GM21737 (cell line): ENCODE measurements around the gene SYF2.
"Not testable (repeated sequence)": the region's sequence is repeated elsewhere in the genome, so short reads cannot be mapped to it uniquely, and the experiment has no call there.

Source experiments
- ATAC-seq: cut with Tn5 transposase; IDR thresholded peaks from one replicate; pipeline ENCODE4 v1.9.1; 2021; ENCODE audit warnings: mild to moderate bottlenecking, moderate library complexity; ENCODE audit not compliant: unreplicated experiment

The SYF2 gene

DNA sequence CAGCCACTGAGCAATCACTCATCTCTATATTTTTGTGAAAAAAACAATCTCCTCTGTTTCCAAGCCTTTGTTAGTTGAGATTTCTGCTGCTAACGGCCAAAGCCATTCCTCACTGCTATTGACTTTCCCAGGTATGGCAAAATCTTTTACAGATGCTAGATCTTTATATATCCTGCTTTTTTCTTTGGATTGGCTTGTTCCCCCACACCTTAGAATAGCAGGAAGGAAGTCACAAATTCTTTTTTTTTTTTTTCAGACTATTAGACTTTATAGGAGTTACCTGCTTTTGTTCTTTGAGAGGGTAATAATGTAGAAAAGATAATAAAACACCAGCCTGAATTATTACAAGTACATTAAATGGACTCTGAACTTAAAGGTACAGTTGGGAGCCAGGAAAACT, 24.2 kb downstream of the SYF2 start:
- ATAC-seq: no peak

DNA sequence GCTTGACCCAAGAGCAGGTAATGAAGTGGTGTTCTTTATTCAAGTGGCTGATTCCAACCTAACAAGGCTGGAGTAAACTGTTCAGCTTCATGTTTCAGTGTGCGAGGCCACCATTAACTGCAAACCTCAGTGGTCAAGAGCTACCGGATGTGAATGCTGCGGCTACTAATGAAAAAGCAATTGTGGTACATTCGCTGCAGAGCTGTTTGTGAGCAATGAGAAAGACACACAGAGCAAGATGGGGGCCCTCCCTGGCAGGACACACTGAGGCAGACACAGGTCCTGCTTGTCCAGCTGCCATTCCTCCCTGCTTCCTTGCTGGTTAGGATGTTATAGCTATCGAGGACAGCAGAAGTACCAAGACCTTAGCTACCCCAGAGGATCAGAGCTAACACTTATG, 26.1 kb downstream of the SYF2 start:
- no peak for ATAC-seq

DNA sequence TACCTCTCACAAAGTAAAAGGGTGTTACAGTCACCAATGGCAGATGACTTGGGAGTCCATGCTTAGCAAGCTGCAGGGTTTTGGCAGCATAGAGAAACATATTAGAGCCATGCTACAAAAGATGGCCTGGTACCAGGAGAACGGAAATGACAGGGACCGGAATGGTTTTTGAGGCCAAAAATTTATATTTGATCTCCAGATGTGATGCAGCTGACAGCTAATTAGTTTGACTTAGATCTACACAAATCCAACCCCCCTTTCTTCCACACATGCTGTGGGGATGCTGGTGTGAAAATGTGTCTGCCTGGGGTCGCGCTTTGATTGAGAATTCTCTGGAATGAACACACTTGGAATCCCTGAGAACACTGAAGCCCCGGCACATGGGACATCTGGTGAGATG, 26.5 kb downstream of the SYF2 start:
- ATAC-seq: no peak

DNA sequence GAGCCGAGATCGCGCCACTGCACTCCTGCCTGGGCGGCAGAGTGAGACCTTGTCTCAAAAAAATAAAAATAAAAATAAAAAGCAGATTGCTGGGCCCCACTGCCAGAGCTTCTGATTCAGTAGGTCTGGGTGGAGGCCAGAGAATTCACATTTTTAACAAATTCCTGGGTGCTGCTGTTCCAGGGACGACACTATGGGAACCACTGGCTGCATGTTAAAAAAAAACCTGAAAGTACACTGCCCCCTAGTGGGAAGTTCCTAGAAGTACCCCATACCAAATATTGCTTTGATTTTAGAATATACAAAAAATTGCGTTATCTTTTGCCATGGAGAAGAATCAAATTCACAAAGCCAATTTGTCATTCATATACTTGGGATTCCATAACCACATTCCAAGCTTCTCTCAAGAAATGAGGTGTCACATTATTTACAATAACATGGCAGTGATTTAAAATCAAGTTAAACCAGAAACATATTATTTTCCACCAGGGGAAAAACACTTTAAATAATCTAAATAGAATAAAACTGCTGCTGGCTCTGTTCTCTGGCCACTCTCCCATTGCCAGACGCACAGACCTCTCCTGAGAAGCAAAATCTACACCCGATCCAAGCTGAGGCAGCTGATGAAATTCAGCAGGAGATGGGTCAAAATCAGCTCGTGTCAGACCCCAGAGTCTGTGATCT, 27.4 kb downstream of the SYF2 start:
- no peak for ATAC-seq

DNA sequence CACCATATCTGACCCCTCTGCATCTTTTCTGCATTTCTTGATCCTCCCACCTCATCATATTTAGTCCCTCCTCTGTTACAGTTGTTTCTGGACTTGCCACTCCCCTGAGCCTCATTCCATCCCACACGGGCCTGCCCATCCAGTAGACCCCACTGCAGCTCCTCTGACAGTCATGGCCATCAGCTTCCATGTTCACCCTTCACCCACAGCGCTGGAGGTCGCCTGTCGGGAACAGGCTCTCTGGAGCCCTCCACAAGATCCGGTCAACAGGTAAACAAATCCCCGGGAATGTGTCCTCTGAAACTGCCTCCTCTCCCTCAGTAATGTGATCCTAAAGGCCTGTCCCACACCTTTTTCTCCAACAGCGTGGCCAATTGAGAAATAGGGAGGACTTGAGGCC, 31.3 kb downstream of the SYF2 start:
- no peak for ATAC-seq

DNA sequence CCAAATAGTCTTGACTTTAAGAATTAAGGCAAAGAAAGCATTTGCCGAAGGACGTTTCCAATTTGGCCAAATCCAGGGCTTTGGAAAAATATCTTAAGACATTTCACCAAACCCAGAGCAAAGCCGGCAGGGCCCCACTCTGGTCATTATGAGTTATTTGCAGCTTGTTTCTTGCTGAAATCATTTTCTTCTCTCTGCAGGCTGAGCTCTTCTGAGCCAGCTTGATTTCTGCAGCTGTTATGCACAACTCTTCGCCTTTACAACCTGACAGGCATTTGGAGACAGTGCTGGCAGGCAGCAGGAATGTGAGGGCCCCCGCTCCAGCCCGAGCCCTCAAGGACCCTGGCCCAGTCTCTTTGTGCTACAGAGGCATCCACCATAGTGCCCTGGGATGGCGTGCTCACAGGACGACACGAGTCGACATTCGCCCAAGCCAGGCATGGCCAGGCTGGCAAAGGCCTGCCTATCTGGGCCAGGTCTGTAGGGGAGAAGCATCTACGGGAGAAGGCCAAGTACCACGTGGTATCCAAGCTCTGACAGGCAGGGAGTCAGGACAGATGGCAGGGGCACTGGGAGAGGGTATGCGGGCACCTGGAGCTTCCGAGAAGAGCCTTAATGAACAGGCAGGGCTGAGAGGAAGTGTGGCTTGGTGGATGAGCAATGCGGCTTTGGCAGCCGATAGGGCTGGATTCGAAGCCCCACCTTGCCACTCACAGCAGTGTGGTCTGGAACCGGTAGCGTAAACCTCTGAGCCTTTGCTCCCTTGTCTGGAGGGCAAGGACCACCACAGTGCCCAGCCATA, 32.3 kb downstream of the SYF2 start:
- no peak for ATAC-seq

DNA sequence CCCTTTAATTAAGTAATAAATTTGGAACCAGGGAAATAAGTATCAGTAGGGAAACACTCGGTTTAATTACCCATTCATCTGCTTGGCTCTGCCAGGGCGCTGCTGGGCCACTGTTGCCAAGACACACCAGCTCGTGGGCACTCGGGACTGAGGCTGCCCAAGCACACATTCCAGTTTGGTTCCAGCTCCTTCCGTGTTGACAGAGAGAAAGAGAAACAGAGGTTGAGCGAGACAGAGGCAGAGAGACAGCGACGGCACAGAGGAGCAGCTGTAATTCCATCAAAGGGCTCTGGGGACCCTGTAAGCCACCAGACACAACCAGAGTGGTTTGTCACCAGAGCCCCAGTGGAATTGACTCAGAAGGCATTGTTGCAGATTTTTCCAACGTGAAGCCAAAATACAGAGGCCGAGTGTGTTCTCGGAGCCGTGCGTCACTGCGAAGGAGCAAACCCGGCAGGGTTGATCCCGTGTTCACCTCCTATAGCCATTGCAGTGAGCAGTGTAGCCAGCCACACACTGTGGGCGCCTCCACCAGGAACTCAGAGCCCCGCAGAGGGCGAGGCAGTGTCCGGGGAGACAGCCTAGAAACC, 33.5 kb downstream of the SYF2 start:
- no peak for ATAC-seq

DNA sequence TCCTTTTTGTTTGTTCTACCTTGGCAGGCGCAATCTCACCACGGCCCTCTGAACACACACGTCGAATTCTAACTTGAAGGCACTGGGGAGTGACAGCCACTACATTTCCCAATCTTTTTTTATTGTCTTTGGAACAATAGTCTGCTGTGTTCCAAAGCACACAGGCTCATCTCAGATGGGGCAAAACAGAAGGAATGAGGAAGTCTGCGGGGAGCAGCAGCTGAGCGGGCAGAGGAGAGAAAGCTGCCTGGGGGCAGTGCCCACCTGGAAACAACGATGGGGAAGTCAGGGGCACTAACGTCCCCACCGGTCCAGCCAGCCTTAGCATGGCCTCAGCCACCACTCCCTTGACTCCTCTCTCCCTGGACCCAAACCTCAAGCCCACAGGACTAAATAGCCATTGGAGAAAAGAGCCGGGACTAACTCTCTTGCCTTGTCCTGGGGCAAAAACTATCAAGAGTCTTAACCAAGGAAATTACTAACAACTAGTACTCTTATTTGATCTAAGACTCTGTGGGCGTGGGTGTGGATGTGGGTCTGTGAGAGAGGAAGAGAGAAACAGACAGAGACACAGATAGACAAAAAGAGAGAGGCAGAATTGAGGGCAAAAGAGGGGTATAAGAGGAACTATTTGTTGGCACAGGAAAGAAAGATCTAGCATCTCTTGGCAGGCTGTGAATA, 34.2 kb downstream of the SYF2 start:
- ATAC-seq: no peak

DNA sequence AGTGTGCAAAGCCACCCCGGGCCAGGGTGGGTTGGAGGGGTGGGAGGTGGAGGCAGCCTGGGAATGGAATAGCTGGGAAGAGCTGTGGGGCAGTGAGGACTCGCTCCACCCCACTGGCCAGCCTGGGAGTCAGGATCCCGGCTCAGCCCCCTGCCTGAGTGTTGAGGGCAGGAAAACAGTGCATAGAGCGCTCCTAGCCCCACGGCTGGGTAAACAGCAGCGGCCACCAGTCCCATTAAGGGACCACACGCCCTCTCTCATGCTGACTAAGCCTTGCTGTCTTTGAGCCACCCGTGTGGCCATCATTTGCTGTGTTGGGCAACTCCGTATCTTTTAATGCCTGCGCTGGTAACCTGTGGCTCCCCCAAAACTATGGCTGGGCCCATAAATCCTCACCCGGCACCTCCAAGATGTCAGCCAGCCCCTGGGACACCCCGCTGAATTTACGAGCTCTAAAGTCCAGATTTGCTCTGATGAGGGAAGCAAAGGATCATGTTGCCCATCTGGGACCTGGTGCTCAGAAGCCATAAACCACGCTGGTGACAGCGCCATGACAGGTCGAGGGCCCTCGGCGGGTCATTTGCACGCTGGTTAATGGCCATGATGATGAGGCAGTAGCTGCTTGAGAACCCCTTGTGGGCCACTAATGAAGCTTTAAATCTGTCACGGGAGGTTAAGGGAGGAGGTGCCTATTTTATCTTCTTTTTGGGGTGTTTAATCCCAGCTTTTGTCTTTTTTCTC, 34.9 kb downstream of the SYF2 start:
- ATAC-seq: no peak

DNA sequence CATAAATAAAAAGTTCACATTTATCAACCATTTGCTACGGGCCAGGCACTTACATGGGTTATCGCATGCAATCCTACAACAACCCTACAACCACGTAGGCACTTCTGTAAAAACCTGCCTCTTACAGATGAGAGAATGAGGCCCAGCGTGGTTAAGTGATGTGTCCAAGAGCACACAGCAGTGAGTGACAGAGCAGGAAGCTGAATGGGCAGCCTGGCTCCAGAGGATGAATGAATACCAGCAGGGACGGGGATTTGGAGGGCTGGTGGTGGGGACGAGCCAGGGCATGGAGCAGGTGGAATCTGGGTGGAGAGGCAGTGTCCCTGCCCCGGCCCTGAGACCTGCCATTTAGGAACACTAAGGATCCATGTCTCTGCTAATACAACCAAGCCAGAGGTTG, 35.5 kb downstream of the SYF2 start:
- ATAC-seq: no peak

DNA sequence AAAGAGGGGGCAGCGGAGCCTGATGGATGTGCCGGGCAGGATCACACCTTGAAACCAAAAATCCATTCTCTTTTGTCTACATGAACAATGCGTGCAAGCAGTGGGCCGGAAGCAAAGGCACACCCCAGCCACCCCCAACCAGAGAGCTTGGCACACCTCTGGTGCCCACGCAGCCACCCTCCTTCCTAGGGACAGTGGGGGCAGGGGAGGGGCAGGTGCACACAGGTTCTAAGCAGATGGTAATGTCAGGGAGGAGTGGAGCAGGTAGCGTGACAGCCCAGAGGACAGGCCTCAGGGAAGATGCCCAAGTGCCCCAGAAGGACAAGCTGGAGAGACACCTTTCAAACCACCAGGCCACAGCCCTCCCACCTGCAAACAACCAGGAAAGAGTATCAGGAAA, 36.5 kb downstream of the SYF2 start:
- ATAC-seq: no peak

DNA sequence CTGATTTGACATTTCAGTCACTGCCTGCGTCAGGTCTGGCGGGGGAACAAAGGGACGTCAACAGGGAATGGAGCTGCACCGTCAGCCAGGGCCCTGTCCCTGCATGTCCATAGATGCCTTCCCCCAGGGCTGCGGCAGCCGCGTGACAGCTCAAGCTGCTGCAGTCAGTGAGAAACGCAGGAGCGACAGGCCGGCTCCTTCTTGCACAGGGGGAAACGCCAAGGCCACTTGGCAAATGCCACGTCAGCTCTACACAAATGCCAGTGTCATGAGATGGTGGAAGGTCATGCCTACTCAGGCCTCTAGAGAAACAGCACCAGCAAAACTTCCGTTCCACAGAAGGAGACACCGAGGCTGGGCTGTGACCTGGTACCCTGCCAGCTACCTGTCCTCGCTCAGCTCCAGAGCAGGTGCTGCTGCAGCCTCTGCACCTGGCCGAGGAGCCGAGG, 37.7 kb downstream of the SYF2 start:
- ATAC-seq: no peak

DNA sequence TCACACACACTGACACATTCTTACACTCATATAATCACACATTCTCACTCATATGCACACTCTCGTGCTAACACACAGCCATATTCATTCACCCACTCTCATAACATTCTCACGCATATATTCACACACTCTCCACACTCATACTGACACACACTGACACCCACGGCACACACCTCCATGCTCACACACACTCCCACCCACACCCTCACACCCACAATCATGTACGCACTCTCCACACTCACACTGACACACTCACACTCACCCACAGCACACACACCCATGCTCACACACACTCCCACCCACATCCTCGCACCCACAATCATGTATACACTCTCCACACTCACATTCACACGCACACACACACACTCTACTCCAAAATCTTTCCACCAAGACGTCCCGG, 38.2 kb downstream of the SYF2 start:
- ATAC-seq: no peak

DNA sequence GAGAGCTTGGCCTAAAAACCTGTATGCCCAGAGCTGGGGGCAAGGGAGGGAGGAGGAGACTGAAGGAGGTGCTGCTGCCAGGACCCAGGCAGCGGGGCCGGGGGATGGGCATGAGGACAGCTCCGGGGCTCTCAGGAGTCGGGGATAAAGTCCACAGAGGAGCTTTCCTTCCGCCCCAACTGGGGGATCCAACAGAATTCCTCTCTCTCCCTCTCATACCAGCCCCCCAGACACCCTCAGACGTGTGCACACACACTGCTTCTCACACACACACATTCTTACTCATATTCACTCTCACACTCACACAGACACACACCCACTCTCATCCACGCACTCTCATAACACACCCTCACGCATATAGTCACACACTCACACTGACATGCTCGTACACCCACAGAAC, 39.1 kb downstream of the SYF2 start:
- no peak for ATAC-seq

DNA sequence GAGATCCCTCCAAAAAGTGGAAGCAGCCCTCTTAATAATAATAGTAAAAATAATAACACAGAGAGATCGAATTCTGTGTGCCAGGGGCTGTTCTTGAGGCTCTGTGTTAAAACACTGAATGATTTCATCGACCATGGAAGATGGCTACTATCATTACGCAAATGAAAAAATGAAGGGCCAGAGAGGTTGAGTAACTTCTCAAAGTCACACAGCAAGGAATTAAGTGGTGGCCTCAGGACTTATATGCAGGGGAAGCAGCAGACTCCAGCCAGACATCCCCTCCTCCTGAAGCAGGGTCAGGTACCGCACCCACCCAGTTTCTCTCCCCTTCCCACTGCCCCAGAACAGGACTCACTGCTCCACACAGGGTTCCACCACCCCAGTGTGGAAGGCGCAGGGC, 40.1 kb downstream of the SYF2 start:
- ATAC-seq: no peak

DNA sequence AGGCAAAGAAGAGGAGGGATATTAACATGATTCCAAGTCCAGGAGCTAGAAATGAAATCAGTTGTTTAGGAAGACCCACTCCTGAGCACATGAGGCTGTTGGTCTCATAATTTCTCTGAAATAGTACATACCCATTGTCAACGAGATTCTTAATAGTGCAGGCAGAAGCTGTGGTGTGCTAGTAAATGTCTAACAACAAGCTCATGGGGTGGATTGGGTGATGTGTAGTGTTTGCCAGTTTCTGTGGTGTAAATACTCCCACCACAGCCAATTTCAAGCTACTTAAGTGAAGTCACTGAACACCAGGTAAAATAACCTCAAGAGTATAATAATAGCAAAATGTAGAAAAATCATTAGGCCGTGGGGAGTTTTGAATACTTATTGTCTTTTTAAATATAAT, 42.0 kb downstream of the SYF2 start:
- ATAC-seq: no peak

DNA sequence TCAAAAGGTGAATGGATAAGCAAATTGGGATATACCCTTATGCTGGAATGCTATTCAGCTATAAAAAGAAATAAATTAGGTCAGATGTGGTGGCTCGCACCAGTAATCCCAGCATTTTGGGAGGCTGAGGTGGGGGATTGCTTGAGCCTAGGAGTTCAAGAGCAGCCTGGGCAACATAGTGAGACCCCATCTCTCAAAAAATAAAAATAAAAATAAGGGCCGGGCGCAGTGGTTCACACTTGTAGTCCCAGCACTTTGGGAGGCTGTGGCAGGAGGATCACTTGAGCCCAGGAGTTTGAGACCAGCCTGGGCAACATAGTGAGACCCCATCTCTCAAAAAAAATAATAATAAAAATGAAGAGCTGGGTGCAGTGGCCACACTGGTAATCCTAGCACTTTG, 44.4 kb downstream of the SYF2 start:
- ATAC-seq: not testable (repeated sequence)

DNA sequence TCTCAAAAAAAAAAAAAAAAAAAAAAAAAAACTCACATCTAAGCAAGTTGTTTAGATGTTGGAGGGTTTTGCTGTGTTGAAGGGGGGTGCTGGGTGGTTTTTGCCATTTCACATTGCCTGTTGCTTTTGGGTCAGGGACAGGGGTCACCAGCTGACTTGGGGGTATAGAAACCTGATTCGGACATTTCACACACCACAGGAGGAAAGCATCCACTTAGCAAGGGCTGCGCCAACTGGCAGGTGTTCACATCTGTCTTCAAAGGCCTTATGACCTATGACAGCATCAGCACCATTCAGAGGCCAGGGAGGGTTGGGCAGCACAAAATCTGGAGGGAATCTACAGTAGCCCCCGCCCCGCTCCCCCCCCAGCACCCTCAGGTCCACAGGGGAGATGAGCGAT, 45.2 kb downstream of the SYF2 start:
- no peak for ATAC-seq

DNA sequence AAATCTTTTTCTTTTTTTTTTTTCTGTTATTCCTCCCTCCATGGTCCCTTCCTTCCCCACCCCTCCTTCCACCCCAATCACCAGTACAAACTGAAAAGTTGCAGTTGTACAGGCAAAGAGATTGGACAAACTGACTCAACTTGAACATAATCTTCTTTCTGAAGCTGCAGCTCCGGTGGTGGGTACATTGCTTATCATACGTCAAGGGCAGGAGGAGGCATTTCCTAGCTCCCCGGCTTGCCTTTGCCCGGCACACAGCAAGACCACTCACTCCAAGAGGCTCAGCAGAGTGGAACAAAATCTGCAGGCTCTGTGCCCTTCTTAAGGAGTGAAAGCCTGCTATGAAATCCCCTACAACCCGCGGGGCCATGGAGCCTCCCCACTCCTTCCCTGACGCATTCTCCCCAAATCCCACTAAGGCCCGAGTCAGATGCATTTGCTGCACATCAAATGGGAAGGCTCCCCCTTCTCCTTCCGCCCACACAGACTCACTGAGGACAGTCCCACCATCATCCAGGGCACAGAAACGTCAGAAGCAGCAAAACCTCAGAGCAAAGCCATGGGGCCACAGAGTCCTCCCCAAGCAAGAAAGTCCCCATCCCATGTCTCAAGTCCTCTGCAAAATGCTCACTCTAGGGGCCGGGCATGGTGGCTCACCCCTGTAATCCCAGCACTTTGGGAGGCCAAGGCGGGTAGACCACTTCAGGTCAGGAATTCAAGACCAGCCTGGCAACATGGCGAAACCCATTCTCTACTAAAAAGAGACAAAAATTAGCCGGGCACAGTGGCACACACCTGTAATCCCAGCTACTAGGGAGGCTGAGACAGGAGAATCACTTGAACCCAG, 45.9 kb downstream of the SYF2 start:
- ATAC-seq: no peak
